Heart right ventricle (tissue), 16 donors: ENCODE results near the gene NOXA1. TPM values are rescaled to one million over a fixed set of nuclear protein-coding genes. Genes with fewer than 3 reads are reported as not detected.

Source experiments
- ATAC-seq, 8 donors: fragments of 200-7000 bp; cut with Tn5 transposase; one replicate each; pipeline ENCODE4 v1.9.1; 2020; ENCODE audit warnings: mild to moderate bottlenecking in 8 of 8, moderate library complexity in 8 of 8, moderate number of reproducible peaks in 1 of 8
- DNase-seq, 2 donors: peaks; one replicate each; pipeline ENCODE4 v3.0.0-alpha.2; 2020
- H3K27ac ChIP-seq, 10 donors: fragments of 200-600 bp; sonication (generic) in 2 of 10; one replicate each; pipeline versions ENCODE4 v1.5.0 to v1.8.0; 2020 to 2022; ENCODE audit warnings: mild to moderate bottlenecking in 3 of 10
- H3K27me3 ChIP-seq, 7 donors: fragments of 200-600 bp; one replicate each; pipeline ENCODE4 v1.8.0; 2021 to 2022; ENCODE audit warnings: mild to moderate bottlenecking in 2 of 7
- H3K36me3 ChIP-seq, 9 donors: fragments of 200-600 bp; sonication (generic) in 1 of 9; one replicate each; pipeline versions ENCODE4 v1.5.0 to v1.8.0; 2020 to 2022; ENCODE audit warnings: mild to moderate bottlenecking in 2 of 9
- H3K4me1 ChIP-seq, 9 donors: fragments of 200-600 bp; sonication (generic) in 1 of 9; one replicate each; pipeline versions ENCODE4 v1.5.0 to v1.8.0; 2020 to 2022; ENCODE audit warnings: mild to moderate bottlenecking in 4 of 9
- H3K4me3 ChIP-seq, 10 donors: fragments of 200-600 bp; sonication (generic) in 2 of 10; one replicate each; pipeline versions ENCODE4 v1.5.0 to v1.8.0; 2020 to 2022; ENCODE audit warnings: mild to moderate bottlenecking in 7 of 10, moderate library complexity in 2 of 10
- H3K9me3 ChIP-seq, 11 donors: fragments of 200-600 bp in 10 of 11; sonication (generic) in 2 of 11; one replicate each; pipeline versions ENCODE4 v1.5.0 to v1.8.0; 2013 to 2022; ENCODE audit warnings: mild to moderate bottlenecking in 2 of 11, control low read depth in 1 of 11, moderate library complexity in 1 of 11
- CTCF ChIP-seq, 9 donors: fragments of 200-600 bp; sonication (generic) in 2 of 9; IDR thresholded peaks; one replicate each; pipeline versions ENCODE4 v1.5.0 to v1.8.0; 2021 to 2022; ENCODE audit warnings: antibody characterized with exemption in 9 of 9, mild to moderate bottlenecking in 5 of 9, moderate library complexity in 1 of 9
- WGBS, 2 donors: extraction: QIAGEN DNeasy Blood & Tissue Kit; methylation state at CpG; one replicate each; pipeline ENCODE4 v1.1.7; 2013; ENCODE audit warnings: inconsistent platforms in 1 of 2; 5-methylcytosine and 5-hydroxymethylcytosine counted together
- intact Hi-C, 10 donors: fragments of 100-400 bp; cut with DNase I; formaldehyde crosslinking; loops; one replicate each; pipeline versions ENCODE4 v1.11.1 to v1.14.2; 2022
- polyA plus RNA-seq, 2 donors: library from polyadenylated mRNA; stranded (reverse); fragments of 200-250 nt; gene quantifications; one replicate each; pipeline ENCODE4 v1.2.3, GENCODE V29; 2013
- total RNA-seq, 10 donors: library from RNA; stranded (reverse); fragmentation: NEBNext Ultra II Directional in 3 of 10; extraction: Animal tissue kit (Norgen Biotek cat#: 25700) in 3 of 10; gene quantifications; one replicate each; pipeline versions ENCODE4 v1.2.1 to v1.2.4, GENCODE V29; 2021 to 2023
- donor health status: Arrhythmogenic right ventricular cardiomyopathy.
- donor health status: ischemic (EF 13 %, LVEDD 7.1; RV severe dilation, severe dysfunction).
- donor health status: healthy with polysubstance abuse.
- donor health status: DM: no; HTN: yes; CAD: no.
- donor health status: DM: no; HTN: no; CAD: no.
- donor health status: ischemic (EF 25% LVEDD 6.9; RV normal size, moderate dysfunction).
- donor health status: ischemic (EF 25% LVEDD 5.7; RV mildly dilated, moderate dysfunction).
- donor health status: healthy.
- donor health status: DM: yes; HTN: yes; CAD: no.
- donor health status: Ischemic cardiomyopathy.
- donor health status: ischemic (EF 35%, LVEDD 5.7; RV mildly dilated, moderate dysfunction).
- donor health status: nonischemic (EF 11% LVEDD 7.7; RV severe dilation, severe dysfunction).
- donor health status: DM: yes; HTN: yes; CAD: no.
- donor health status: PGD.
- donor health status: ischemic (EF 29% LVEDD 5.4; RV normal size, mild dysfunction).
- donor health status: nonischemic (EF 23%, LVEDD 6.1; RV moderate dilation, normal function).

NOXA1 gene
- total and polyA plus RNA-seq, 12 donors, result 0.62 to 10.6 (median 3.0) TPM

GRCh38 chr9:137438591-137439157 is 15.5 kb downstream of the NOXA1 start:
- peaks cover 0 to 17% (median 5%) of the 10 kb centered on the region in 9 donors for H3K4me1 ChIP-seq
- H3K27ac ChIP-seq, result no peak overlapping the region
- TF ChIP-seq CTCF (IDR thresholded peaks at IDR 0.05), result no peak
- intact Hi-C loops, result loop anchor here in 2 of 10 donors (5.0 to 10.0 kb wide), 2 partner anchors 84 to 86 kb away; no protein-coding TSS in a partner anchor
- H3K9me3 ChIP-seq, result peaks cover 0 to 3% (median 0%) of the 10 kb centered on the region in 11 donors
- no peaks in the 10 kb centered on the region for H3K36me3 ChIP-seq
- ATAC-seq, result no peak
- no peak for DNase-seq
- peaks cover 0 to 35% (median 22%) of the 10 kb centered on the region in 7 donors for H3K27me3 ChIP-seq
- whole genome bisulfite sequencing, 2 donors, result 83% methylated on average over 22 of the region's 22 CpGs
- H3K4me3 ChIP-seq, result no peak overlapping the region

- intact Hi-C loops, result loop anchor here in 2 of 10 donors (5.0 to 10.0 kb wide), 2 partner anchors 83 to 86 kb away; no protein-coding TSS in a partner anchor
- H3K27me3 ChIP-seq, result peaks cover 0 to 41% (median 22%) of the 10 kb centered on the region in 7 donors
- H3K9me3 ChIP-seq, result peaks cover 0 to 3% (median 0%) of the 10 kb centered on the region in 11 donors
- peak in 1 of 8 donors; percentile 12 for ATAC-seq
- no peak overlapping the region for H3K4me3 ChIP-seq
- H3K4me1 ChIP-seq, result peaks cover 0 to 17% (median 5%) of the 10 kb centered on the region in 9 donors
- no peak for TF ChIP-seq CTCF (IDR thresholded peaks at IDR 0.05)
- H3K27ac ChIP-seq, result no peak overlapping the region
- H3K36me3 ChIP-seq, result no peaks in the 10 kb centered on the region
- DNase-seq, result peak in 1 of 2 donors; percentile 8
- 62 to 63% methylated on average over 18 of the region's 18 CpGs for WGBS, 2 donors
Observed at GRCh38 chr9:137439158-137439714, 16.0 kb downstream of the NOXA1 start.

- WGBS, 2 donors, result 0 to 1% methylated on average over 28 to 62 of the region's 62 CpGs
- Histone ChIP-seq H3K27me3 (peaks cover 0 to 41% (median 22%) of the 10 kb centered on the region in 7 donors), H3K4me3 (peak within 1 kb of the TSS; percentile 17 to 49 (median 40)), H3K36me3 (no peaks in the 10 kb centered on the region), H3K4me1 (peaks cover 0 to 26% (median 5%) of the 10 kb centered on the region in 9 donors), H3K27ac (no peak within 1 kb of the TSS), H3K9me3 (peaks cover 0 to 3% (median 0%) of the 10 kb centered on the region in 11 donors)
- no peak for TF ChIP-seq CTCF (IDR thresholded peaks at IDR 0.05)
- intact Hi-C loops, result loop anchor here in 1 of 10 donors (10.0 kb wide), 1 partner anchor 147 kb away; no protein-coding TSS in a partner anchor
- DNase-seq (peak in 1 of 2 donors; percentile 26), ATAC-seq (peak in 2 of 8 donors; percentile 20 to 21)
Observed at GRCh38 chr9:137441289-137441934, 18.2 kb downstream of the NOXA1 start, which contains the start of gene ENTPD8. ENTPD8 (minus strand) TSS chr9:137441357; CDS start chr9:137438285, 3,072 bp downstream.

- H3K9me3 ChIP-seq, result peaks cover 0 to 3% (median 0%) of the 10 kb centered on the region in 11 donors
- ATAC-seq, result no peak
- intact Hi-C loops, result loop anchor here in 1 of 10 donors (10.0 kb wide), 1 partner anchor 147 kb away; no protein-coding TSS in a partner anchor
- H3K36me3 ChIP-seq, result no peaks in the 10 kb centered on the region
- no peak for DNase-seq
- H3K27ac ChIP-seq, result no peak overlapping the region
- peaks cover 0 to 26% (median 5%) of the 10 kb centered on the region in 9 donors for H3K4me1 ChIP-seq
- 22 to 23% methylated on average over 5 to 7 of the region's 7 CpGs for WGBS, 2 donors
- TF ChIP-seq CTCF (IDR thresholded peaks at IDR 0.05), result no peak
- H3K27me3 ChIP-seq, result peaks cover 0 to 41% (median 22%) of the 10 kb centered on the region in 7 donors
- H3K4me3 ChIP-seq, result peak overlapping the region in 6 of 10 donors; percentile 17 to 48 (median 42)
Observed at GRCh38 chr9:137441935-137442321, 18.7 kb downstream of the NOXA1 start.
